Nephron progenitor cell (in vitro differentiated cells): Measurements from ENCODE around the gene CCDC171.
"Not testable (repeated sequence)": the region's sequence is repeated elsewhere in the genome, so short reads cannot be mapped to it uniquely, and the experiment has no call there.

Experiments used
- DNase-seq: peaks from one replicate; pipeline ENCODE4 v3.0.0; 2021
- H3K27ac Mint-ChIP-seq: 2 replicates; pipeline ENCODE4 v1.8.0; 2021; ENCODE audit warnings: mild to moderate bottlenecking, moderate library complexity, mixed read lengths
- H3K27me3 Mint-ChIP-seq: 2 replicates; pipeline ENCODE4 v1.8.0; 2021; ENCODE audit warnings: mild to moderate bottlenecking, low read depth, mixed read lengths; ENCODE audit not compliant: poor library complexity
- H3K36me3 Mint-ChIP-seq: 2 replicates; pipeline ENCODE4 v1.8.0; 2021; ENCODE audit warnings: low read depth, mixed read lengths
- H3K4me1 Mint-ChIP-seq: 2 replicates; pipeline ENCODE4 v1.8.0; 2021; ENCODE audit warnings: mixed read lengths
- H3K4me3 Mint-ChIP-seq: 2 replicates; pipeline ENCODE4 v1.8.0; 2021; ENCODE audit warnings: mild to moderate bottlenecking, moderate library complexity, mixed read lengths
- H3K9me3 Mint-ChIP-seq: 2 replicates; pipeline ENCODE4 v1.8.0; 2021; ENCODE audit warnings: mild to moderate bottlenecking, moderate library complexity, mixed read lengths
- CTCF ChIP-seq: fragments of 200-600 bp; sonication (generic); IDR thresholded peaks from 2 replicates; pipeline ENCODE4 v1.5.0; 2021; ENCODE audit warnings: antibody characterized with exemption

Gene CCDC171

DNA sequence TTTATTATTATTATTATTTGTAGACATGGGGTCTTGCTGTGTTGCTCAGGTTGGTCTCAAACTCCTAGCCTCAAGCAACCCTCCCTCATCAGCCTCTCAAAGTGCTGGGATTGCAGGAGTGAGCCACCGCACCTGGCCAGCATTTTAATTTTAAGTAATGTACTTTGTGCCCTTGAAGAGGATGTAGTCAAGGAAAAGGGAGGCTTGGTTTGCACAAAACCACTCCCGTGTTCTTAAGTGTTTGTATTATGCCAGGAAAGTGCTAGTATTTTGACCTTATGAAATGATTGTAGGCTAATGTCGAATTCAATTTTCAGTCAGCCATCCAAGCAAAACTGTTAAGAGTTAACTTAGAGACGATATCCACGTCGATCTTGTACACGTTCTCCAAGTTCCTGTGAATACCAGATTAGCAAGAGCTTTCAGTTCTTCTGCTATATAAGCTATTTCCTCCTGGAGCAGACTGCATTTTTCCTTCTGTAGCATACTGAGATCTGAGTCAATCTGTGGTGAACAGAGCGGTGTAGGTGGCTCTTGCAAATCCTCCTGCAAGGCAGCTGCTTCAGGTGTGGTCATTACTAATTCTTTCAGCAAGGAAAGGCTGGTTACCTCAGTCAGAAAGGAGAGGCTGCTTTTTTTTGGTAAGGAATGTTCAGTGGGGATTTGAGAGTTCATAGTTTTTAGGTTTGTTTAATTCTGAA, 23.7 kb downstream of the CCDC171 start:
- H3K4me1 Mint-ChIP-seq = no peaks in the 10 kb centered on the region
- peaks cover 9% of the 10 kb centered on the region for H3K9me3 Mint-ChIP-seq
- no peak for DNase-seq
- TF ChIP-seq CTCF = no peak
- H3K36me3 Mint-ChIP-seq = peaks cover 24% of the 10 kb centered on the region
- no peak overlapping the region for H3K27ac Mint-ChIP-seq
- no peak overlapping the region for H3K4me3 Mint-ChIP-seq
- no peaks in the 10 kb centered on the region for H3K27me3 Mint-ChIP-seq

DNA sequence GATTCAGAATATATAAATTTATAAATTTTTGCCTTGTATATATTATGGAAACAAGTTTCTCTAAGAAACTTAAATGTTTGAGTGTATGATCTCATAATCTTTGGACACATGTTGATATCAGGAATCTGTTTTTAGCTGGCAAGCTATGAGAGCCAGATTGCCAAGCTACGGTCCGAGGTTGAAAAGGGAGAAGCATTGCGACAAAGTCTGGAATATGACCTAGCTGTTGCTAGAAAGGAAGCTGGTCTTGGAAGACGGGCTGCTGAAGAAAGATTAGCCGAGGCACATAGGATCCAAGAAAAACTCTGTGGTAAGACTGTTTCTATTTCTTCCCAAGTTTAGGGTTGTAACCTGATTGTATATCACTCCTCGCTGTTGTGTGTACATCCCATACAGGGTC, 25.9 kb downstream of the CCDC171 start:
- no peak for TF ChIP-seq CTCF
- no peak for DNase-seq
- H3K9me3 Mint-ChIP-seq = peaks cover 23% of the 10 kb centered on the region
- peaks cover 39% of the 10 kb centered on the region for H3K36me3 Mint-ChIP-seq
- H3K27ac Mint-ChIP-seq = no peak overlapping the region
- no peak overlapping the region for H3K4me3 Mint-ChIP-seq
- no peaks in the 10 kb centered on the region for H3K4me1 Mint-ChIP-seq
- no peaks in the 10 kb centered on the region for H3K27me3 Mint-ChIP-seq

DNA sequence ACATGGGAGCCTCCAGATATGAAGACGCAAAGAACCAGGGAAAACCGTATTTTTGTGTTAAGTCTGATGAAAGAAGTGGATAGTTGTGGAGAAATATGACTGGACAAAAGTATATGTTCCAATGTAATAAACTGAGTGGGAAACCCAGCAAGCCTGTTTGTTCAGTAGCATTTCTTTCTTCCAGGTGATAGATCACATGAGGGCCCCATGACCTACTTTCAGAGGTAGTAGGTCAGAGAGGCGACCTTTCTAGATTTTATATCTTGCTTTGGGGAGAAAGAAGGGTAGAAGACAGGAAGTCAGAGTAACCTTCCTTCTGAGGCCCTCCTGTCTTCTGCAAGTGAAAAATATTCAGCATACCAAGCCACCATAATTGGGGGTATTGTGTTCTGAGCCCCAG, 31.5 kb downstream of the CCDC171 start:
- no peaks in the 10 kb centered on the region for H3K27me3 Mint-ChIP-seq
- no peak overlapping the region for H3K4me3 Mint-ChIP-seq
- H3K36me3 Mint-ChIP-seq = peaks cover 46% of the 10 kb centered on the region
- peaks cover 27% of the 10 kb centered on the region for H3K9me3 Mint-ChIP-seq
- H3K4me1 Mint-ChIP-seq = no peaks in the 10 kb centered on the region
- DNase-seq = no peak
- no peak for TF ChIP-seq CTCF
- peak overlapping the region; percentile 36 for H3K27ac Mint-ChIP-seq

GRCh38 chr9:15592317-15592716, 39.5 kb downstream of the CCDC171 start:
- Mint-ChIP-seq H3K4me1 (peaks cover 4% of the 10 kb centered on the region), H3K4me3 (no peak overlapping the region), H3K9me3 (peaks cover 20% of the 10 kb centered on the region), H3K27me3 (no peaks in the 10 kb centered on the region), H3K27ac (peak overlapping the region; percentile 23), H3K36me3 (peaks cover 27% of the 10 kb centered on the region)
- TF ChIP-seq CTCF = no peak
- DNase-seq = no peak

GRCh38 chr9:15592940-15593339, 40.1 kb downstream of the CCDC171 start:
- not testable (repeated sequence) for H3K27ac Mint-ChIP-seq, H3K4me1 Mint-ChIP-seq, H3K4me3 Mint-ChIP-seq, DNase-seq, H3K27me3 Mint-ChIP-seq
- H3K9me3 Mint-ChIP-seq = peaks cover 22% of the 10 kb centered on the region
- peaks cover 28% of the 10 kb centered on the region for H3K36me3 Mint-ChIP-seq

DNA sequence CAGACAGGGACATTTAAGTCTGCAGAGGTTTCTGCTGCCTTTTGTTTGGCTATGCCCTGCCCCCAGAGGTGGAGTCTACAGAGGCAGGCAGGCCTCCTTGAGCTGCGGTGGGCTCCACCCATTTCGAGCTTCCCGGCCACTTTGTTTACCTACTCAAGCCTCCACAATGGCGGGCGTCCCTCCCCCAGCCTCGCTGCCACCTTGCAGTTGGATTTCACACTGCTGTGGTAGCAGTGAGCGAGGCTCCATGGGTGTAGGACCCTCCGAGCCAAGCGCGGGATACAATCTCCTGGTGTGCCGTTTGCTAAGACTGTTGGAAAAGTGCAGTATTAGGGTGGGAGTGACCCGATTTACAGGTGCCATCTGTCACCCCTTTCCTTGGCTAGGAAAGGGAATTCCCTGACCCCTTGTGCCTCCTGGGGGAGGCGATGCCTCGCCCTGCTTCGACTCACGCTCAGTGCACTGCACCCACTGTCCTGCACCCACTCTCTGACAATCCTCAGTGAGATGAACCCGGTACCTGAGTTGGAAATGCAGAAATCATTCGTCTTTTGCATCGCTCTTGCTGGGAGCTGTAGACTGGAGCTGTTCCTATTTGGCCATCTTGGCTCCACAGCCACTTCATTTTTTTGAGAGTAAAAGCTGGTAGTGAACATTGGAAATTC, 48.0 kb downstream of the CCDC171 start:
- H3K4me1 Mint-ChIP-seq, H3K27me3 Mint-ChIP-seq, H3K27ac Mint-ChIP-seq, DNase-seq, H3K4me3 Mint-ChIP-seq: not testable (repeated sequence)
- Mint-ChIP-seq H3K9me3 (peaks cover 40% of the 10 kb centered on the region), H3K36me3 (peaks cover 40% of the 10 kb centered on the region)
